B cell (primary cell): ENCODE measurements around the gene C1orf122. TPM values are rescaled to one million over a fixed set of nuclear protein-coding genes. Genes with fewer than 3 reads are reported as not detected.

Experiments
- ATAC-seq: fragments of 200-7000 bp; cut with Tn5 transposase; one replicate; pipeline ENCODE4 v1.10.0; 2021; ENCODE audit warnings: low read depth, mild to moderate bottlenecking, moderate number of reproducible peaks, moderate library complexity
- CTCF ChIA-PET: fragments of 350-600 bp; sonication (Branson Sonifier 250); formaldehyde crosslinking; loops from one replicate; lab custom pipeline; 2021; ENCODE audit warnings: antibody characterized with exemption, inconsistent platforms; lab: Charles Lee
- POLR2A ChIA-PET: fragments of 350-600 bp; sonication (Branson Sonifier 250); formaldehyde crosslinking; loops from one replicate; lab custom pipeline; 2021; ENCODE audit warnings: antibody characterized with exemption; lab: Charles Lee
- DNase-seq: peaks from one replicate; pipeline ENCODE4 v3.0.0; 2013
- H2AFZ ChIP-seq: 2 replicates; pipeline ENCODE4 v1.6.1; 2012; ENCODE audit warnings: mild to moderate bottlenecking, low read depth, low read length; ENCODE audit not compliant: insufficient read depth, poor library complexity, severe bottlenecking
- H3K27ac ChIP-seq, 2 donors: 1 replicate in 1 of 2; 2 replicates in 1 of 2; pipeline ENCODE4 v1.5.1; 2012 to 2013; ENCODE audit warnings: low read length in 2 of 2, mild to moderate bottlenecking in 2 of 2, moderate library complexity in 1 of 2
- H3K27me3 ChIP-seq, 4 experiments: fragments of 200-600 bp in 1 of 4; sonication (generic) in 1 of 4; replicated peaks in 1 of 4; 1 replicate in 2 of 4; 2 replicates in 2 of 4; pipeline versions ENCODE4 v1.6.1 to v1.7.0; 2013 to 2016; ENCODE audit warnings: low read length in 3 of 4, mild to moderate bottlenecking in 2 of 4, mixed read lengths in 1 of 4, moderate library complexity in 1 of 4; ENCODE audit not compliant: insufficient read depth in 4 of 4, control insufficient read depth in 3 of 4; ENCODE audit errors: control extremely low read depth in 1 of 4
- H3K36me3 ChIP-seq, 2 experiments: replicated peaks in 1 of 2; 1 replicate in 1 of 2; 2 replicates in 1 of 2; pipeline versions ENCODE4 v1.6.1 to v1.7.1; 2013; ENCODE audit warnings: low read length in 1 of 2; ENCODE audit not compliant: insufficient read depth in 2 of 2, control insufficient read depth in 1 of 2; ENCODE audit errors: control extremely low read depth in 1 of 2, extremely low read depth in 1 of 2
- H3K4me1 ChIP-seq, 2 donors: fragments of 200-600 bp in 1 of 2; sonication (generic) in 1 of 2; 1 replicate in 1 of 2; 2 replicates in 1 of 2; pipeline versions ENCODE4 v1.5.1 to v1.6.1; 2013 to 2017; ENCODE audit warnings: low read length in 2 of 2; ENCODE audit not compliant: control insufficient read depth in 2 of 2, insufficient read depth in 2 of 2
- H3K4me2 ChIP-seq: replicated peaks from 2 replicates; pipeline ENCODE3; 2012; ENCODE audit warnings: mild to moderate bottlenecking, low read depth, low read length; ENCODE audit not compliant: poor library complexity, severe bottlenecking
- H3K4me3 ChIP-seq, 5 experiments: fragments of 200-600 bp in 1 of 5; sonication (generic) in 1 of 5; 1 replicate in 3 of 5; 2 replicates in 2 of 5; pipeline versions ENCODE4 v1.5.1 to v1.7.0; 2011 to 2016; ENCODE audit warnings: low read length in 4 of 5, mild to moderate bottlenecking in 4 of 5, low read depth in 2 of 5, control low read depth in 1 of 5, moderate library complexity in 1 of 5; ENCODE audit not compliant: insufficient read depth in 1 of 5; ENCODE audit errors: control extremely low read depth in 1 of 5, extremely low read depth in 1 of 5
- H3K79me2 ChIP-seq: fragments of 200-600 bp; sonication (generic); one replicate; pipeline ENCODE4 v1.6.0; 2016; ENCODE audit warnings: low read length; ENCODE audit not compliant: control insufficient read depth, insufficient read depth
- H3K9ac ChIP-seq: fragments of 200-600 bp; sonication (generic); 2 replicates; pipeline ENCODE4 v1.6.1; 2017; ENCODE audit warnings: mild to moderate bottlenecking, low read length, moderate library complexity
- H3K9me3 ChIP-seq, 3 donors: one replicate each; pipeline versions ENCODE4 v1.6.1 to v1.7.1; 2013; ENCODE audit warnings: low read length in 2 of 3; ENCODE audit not compliant: control insufficient read depth in 2 of 3, insufficient read depth in 1 of 3; ENCODE audit errors: control extremely low read depth in 1 of 3
- H4K20me1 ChIP-seq: 2 replicates; pipeline ENCODE4 v1.6.0; 2012; ENCODE audit warnings: mild to moderate bottlenecking, low read length; ENCODE audit not compliant: insufficient read depth, control insufficient read depth, poor library complexity, severe bottlenecking
- H3K27ac Mint-ChIP-seq: one replicate; pipeline ENCODE4 v1.8.0; 2021; ENCODE audit warnings: mixed read lengths
- H3K27me3 Mint-ChIP-seq: one replicate; pipeline ENCODE4 v1.8.0; 2021; ENCODE audit warnings: mixed read lengths
- H3K4me1 Mint-ChIP-seq: one replicate; pipeline ENCODE4 v1.8.0; 2021; ENCODE audit warnings: mixed read lengths
- H3K4me3 Mint-ChIP-seq: one replicate; pipeline ENCODE4 v1.8.0; 2021; ENCODE audit warnings: mixed read lengths
- H3K9me3 Mint-ChIP-seq: one replicate; pipeline ENCODE4 v1.8.0; 2022; ENCODE audit warnings: mixed read lengths; ENCODE audit not compliant: insufficient read depth
- EZH2 ChIP-seq: IDR thresholded peaks from 2 replicates; pipeline ENCODE4 v1.6.1; 2012; ENCODE audit warnings: borderline replicate concordance, low read depth, mild to moderate bottlenecking, moderate library complexity, low read length; ENCODE audit not compliant: insufficient read depth, poor library complexity, severe bottlenecking
- WGBS: methylation state at CpG from one replicate; pipeline ENCODE4 v1.1.5; 2013; ENCODE audit warnings: missing lambda C conversion rate; ENCODE audit not compliant: insufficient coverage; 5-methylcytosine and 5-hydroxymethylcytosine counted together
- intact Hi-C: fragments of 100-400 bp; cut with micrococcal nuclease; formaldehyde crosslinking; loops from one replicate; pipeline ENCODE4 v1.10.0; 2022
- polyA plus RNA-seq: library from polyadenylated mRNA; depleted of rRNA; stranded (reverse); fragments of >200 nt; gene quantifications from 2 replicates; pipeline ENCODE4 v1.2.3, GENCODE V29; 2012
- total RNA-seq, 2 donors: library from RNA; stranded (reverse); fragments of 120-200 nt in 1 of 2; gene quantifications; 1 replicate in 1 of 2; 2 replicates in 1 of 2; pipeline versions ENCODE4 v1.2.3 to v1.2.4, GENCODE V29; 2013 to 2022
- TF ChIP-seq, protein P1 (sequence below): fragments of 200-600 bp; IDR thresholded peaks from one replicate; pipeline ENCODE4 v1.8.0; 2022; ENCODE audit warnings: antibody characterized with exemption, mild to moderate bottlenecking

The C1orf122 gene
- total and polyA plus RNA-seq, 2 donors (not counting 1 experiment from before 2014, with no cell fraction given), result 15.7 to 16.9 TPM

DNA sequence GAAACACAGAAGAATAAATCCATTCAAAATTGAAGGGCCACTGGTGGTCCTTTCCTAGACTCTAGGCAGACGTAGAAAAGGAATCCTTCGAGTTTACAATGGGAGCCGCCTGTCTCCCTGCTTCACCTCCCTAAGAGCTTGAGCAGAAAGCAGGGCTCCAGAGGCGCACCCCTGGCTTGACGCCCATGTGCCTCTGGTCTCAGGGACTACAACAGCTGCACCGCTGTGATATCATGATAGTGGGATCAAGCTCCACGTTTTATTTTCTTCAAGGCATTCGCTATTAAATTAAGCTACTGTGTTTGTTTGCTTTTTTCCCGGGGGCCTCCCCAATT, 403 bp upstream of the C1orf122 start:
- intact Hi-C loops, result loop anchor here (5.0 kb wide), 1 partner anchor 140 kb away; the partner anchor contains the start of gene INPP5B
- Mint-ChIP-seq H3K4me1 (peaks cover 40% of the 10 kb centered on the region), H3K27ac (peak overlapping the region; percentile 81), H3K9me3 (no peaks in the 10 kb centered on the region), H3K27me3 (no peaks in the 10 kb centered on the region), H3K4me3 (peak overlapping the region; percentile 85)
- Histone ChIP-seq H3K4me1 (peaks cover 14 to 31% of the 10 kb centered on the region in 2 donors), H3K9ac (peak overlapping the region; percentile 93), H3K4me3 (peak overlapping the region; percentile 78 to 88 (median 83)), H3K27me3 (no peaks in the 10 kb centered on the region), H4K20me1 (peaks cover 27% of the 10 kb centered on the region), H3K27ac (peak overlapping the region; percentile 38 to 94), H3K79me2 (peaks cover 23% of the 10 kb centered on the region), H3K4me2 (peak overlapping the region; percentile 95), H3K9me3 (no peaks in the 10 kb centered on the region), H2AFZ (peak overlapping the region; percentile 96), H3K36me3 (peaks cover 0 to 50% of the 10 kb centered on the region in 2 experiments)
- no peak for TF ChIP-seq EZH2
- TF ChIP-seq, protein P1, sequence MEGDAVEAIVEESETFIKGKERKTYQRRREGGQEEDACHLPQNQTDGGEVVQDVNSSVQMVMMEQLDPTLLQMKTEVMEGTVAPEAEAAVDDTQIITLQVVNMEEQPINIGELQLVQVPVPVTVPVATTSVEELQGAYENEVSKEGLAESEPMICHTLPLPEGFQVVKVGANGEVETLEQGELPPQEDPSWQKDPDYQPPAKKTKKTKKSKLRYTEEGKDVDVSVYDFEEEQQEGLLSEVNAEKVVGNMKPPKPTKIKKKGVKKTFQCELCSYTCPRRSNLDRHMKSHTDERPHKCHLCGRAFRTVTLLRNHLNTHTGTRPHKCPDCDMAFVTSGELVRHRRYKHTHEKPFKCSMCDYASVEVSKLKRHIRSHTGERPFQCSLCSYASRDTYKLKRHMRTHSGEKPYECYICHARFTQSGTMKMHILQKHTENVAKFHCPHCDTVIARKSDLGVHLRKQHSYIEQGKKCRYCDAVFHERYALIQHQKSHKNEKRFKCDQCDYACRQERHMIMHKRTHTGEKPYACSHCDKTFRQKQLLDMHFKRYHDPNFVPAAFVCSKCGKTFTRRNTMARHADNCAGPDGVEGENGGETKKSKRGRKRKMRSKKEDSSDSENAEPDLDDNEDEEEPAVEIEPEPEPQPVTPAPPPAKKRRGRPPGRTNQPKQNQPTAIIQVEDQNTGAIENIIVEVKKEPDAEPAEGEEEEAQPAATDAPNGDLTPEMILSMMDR, result no peak
- WGBS, result 25% methylated on average over 7 of the region's 9 CpGs
- POLR2A ChIA-PET, result interaction anchor here (2.0 to 2.3 kb wide), 2 partner anchors 10 to 53 kb away, joined by 5 to 8 read pairs; partner anchors contain the start of gene MTF1
- DNase-seq (no peak), ATAC-seq (no peak)
- CTCF ChIA-PET, result interaction anchor here (2.5 kb wide), 1 partner anchor 53 kb away, joined by 20 read pairs; the partner anchor contains the start of gene MTF1
